Right lobe of liver (tissue), 6 donors: Measurements from ENCODE around the gene PLCL2. TPM values are rescaled to one million over a fixed set of nuclear protein-coding genes. Genes with fewer than 3 reads are reported as not detected.

ENCODE experiments used
- ATAC-seq, 4 donors: fragments of 200-7000 bp; cut with Tn5 transposase; one replicate each; pipeline ENCODE4 v1.9.1; 2020; ENCODE audit warnings: mild to moderate bottlenecking in 4 of 4, moderate library complexity in 4 of 4
- DNase-seq, 3 donors: peaks; one replicate each; pipeline ENCODE4 v3.0.0-alpha.2; 2020
- H3K27ac ChIP-seq, 3 donors: fragments of 200-600 bp; one replicate each; pipeline ENCODE4 v1.8.0; 2022
- H3K27me3 ChIP-seq, 2 donors: fragments of 200-600 bp; one replicate each; pipeline ENCODE4 v1.8.0; 2022
- H3K36me3 ChIP-seq, 4 donors: fragments of 200-600 bp; sonication (generic) in 1 of 4; one replicate each; pipeline versions ENCODE4 v1.5.1 to v1.8.0; 2017 to 2022; ENCODE audit warnings: control low read depth in 1 of 4
- H3K4me1 ChIP-seq, 4 donors: fragments of 200-600 bp; sonication (generic) in 1 of 4; one replicate each; pipeline versions ENCODE4 v1.5.1 to v1.8.0; 2017 to 2022; ENCODE audit warnings: control low read depth in 1 of 4
- H3K4me3 ChIP-seq, 3 donors: fragments of 200-600 bp; one replicate each; pipeline ENCODE4 v1.8.0; 2022
- H3K9me3 ChIP-seq, 4 donors: fragments of 200-600 bp; sonication (generic) in 1 of 4; one replicate each; pipeline versions ENCODE4 v1.5.1 to v1.8.0; 2017 to 2022; ENCODE audit warnings: control low read depth in 1 of 4
- POLR2A ChIP-seq: fragments of 450-650 bp; IDR thresholded peaks from one replicate; pipeline ENCODE4 v1.6.1; 2017; ENCODE audit warnings: antibody characterized with exemption, mild to moderate bottlenecking
- WGBS: methylation state at CpG from one replicate; pipeline ENCODE4 v1.1.6; 2018; ENCODE audit warnings: low coverage, low lambda C conversion rate; ENCODE audit not compliant: insufficient coverage; ENCODE audit errors: missing lambda C conversion rate; 5-methylcytosine and 5-hydroxymethylcytosine counted together
- intact Hi-C, 2 donors: fragments of 100-400 bp; cut with DNase I; formaldehyde crosslinking; loops; one replicate each; pipeline versions ENCODE4 v1.11.2 to v1.14.1; 2022
- total RNA-seq, 6 experiments: library from RNA; depleted of rRNA in 2 of 6; stranded (reverse); fragments of >200 nt in 2 of 6; fragmentation: NEBNext Ultra II Directional in 3 of 6; extraction: Animal tissue kit (Norgen Biotek cat#: 25700) in 3 of 6; gene quantifications; one replicate each; pipeline versions ENCODE4 v1.1.0 to v1.2.4, GENCODE V29; 2016 to 2023
- TF ChIP-seq, protein P1 (sequence below), 4 donors: fragments of 200-600 bp in 3 of 4; fragments of 450-650 bp in 1 of 4; IDR thresholded peaks; one replicate each; pipeline versions ENCODE4 v1.5.1 to v1.8.0; 2016 to 2022; ENCODE audit warnings: antibody characterized with exemption in 4 of 4, mild to moderate bottlenecking in 2 of 4
- donor health status: DM: no; HTN: yes; CAD: no.
- donor health status: DM: no; HTN: no; CAD: no.
- donor health status: DM: no; HTN: no; CAD: no.
- donor health status: DM: no; HTN: yes; CAD: no.
- donor health status: DM: no; HTN: yes; CAD: no.

The PLCL2 gene
- total RNA-seq, 6 experiments from 2014 or later, result 4.6 to 8.2 (median 6.9) TPM

DNA sequence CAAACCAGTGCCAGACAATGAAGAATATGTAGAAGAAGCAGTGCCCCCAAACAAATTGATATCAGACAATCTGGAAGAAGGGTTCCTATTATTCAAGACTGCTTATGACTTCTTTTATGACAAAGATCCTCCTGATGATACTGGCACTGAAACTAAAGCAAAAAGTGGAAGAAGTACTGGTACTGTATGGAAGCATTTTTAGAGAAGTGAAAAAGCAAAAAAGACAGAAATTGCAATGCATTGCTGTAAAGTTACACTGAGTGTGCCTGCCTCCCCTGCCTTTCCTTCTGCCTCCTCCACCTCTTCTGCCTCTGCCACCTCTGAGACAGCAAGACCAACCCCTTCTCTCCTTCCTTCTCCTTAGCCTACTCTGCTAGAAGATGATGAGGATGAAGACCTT lies 167.6 kb downstream of the PLCL2 start:
- H3K4me1 ChIP-seq, result no peaks in the 10 kb centered on the region
- no peak overlapping the region for H3K27ac ChIP-seq
- no peak for DNase-seq
- no peak overlapping the region for H3K4me3 ChIP-seq
- TF ChIP-seq POLR2A, result no peak
- TF ChIP-seq, protein P1, sequence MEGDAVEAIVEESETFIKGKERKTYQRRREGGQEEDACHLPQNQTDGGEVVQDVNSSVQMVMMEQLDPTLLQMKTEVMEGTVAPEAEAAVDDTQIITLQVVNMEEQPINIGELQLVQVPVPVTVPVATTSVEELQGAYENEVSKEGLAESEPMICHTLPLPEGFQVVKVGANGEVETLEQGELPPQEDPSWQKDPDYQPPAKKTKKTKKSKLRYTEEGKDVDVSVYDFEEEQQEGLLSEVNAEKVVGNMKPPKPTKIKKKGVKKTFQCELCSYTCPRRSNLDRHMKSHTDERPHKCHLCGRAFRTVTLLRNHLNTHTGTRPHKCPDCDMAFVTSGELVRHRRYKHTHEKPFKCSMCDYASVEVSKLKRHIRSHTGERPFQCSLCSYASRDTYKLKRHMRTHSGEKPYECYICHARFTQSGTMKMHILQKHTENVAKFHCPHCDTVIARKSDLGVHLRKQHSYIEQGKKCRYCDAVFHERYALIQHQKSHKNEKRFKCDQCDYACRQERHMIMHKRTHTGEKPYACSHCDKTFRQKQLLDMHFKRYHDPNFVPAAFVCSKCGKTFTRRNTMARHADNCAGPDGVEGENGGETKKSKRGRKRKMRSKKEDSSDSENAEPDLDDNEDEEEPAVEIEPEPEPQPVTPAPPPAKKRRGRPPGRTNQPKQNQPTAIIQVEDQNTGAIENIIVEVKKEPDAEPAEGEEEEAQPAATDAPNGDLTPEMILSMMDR (IDR thresholded peaks at IDR 0.05), result no peak
- ATAC-seq, result peak in 3 of 4 donors; percentile 54 to 60 (median 55)
- intact Hi-C loops, result no loop called here
- no peaks in the 10 kb centered on the region for H3K36me3 ChIP-seq
- H3K9me3 ChIP-seq, result no peaks in the 10 kb centered on the region
- H3K27me3 ChIP-seq, result no peaks in the 10 kb centered on the region

DNA sequence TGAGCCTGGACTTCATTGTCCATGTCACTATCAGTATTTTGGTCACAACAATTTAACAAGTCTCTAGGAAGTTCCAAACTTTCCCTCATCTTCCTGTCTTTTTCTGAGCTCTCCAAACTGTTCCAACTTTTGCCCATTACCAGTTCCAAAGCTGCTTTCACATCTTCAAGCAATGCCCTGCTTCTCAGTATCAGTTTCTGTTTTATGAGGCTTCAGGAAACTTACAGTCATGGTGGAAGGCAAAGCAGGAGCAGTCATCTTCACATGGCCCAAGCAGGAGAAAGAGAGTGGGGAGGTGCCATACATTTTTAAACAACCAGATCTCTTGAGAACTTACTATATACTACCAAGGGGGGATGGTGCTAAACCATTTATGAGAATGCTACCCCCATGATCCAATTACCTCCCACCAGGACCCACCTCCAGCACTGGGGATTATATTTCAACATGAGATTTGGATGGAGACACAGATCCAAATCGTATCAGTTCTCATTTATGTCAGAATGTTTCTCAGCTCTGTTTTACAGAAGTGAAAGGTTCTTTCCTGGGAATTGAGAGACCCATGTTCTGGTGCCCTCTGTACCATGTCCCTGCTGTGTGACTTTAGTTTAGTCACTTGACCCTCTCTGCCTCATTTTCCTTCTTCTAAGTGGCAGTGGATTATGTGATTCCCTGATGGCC lies 169.7 kb downstream of the PLCL2 start:
- DNase-seq, result no peak
- no peaks in the 10 kb centered on the region for H3K36me3 ChIP-seq
- no peaks in the 10 kb centered on the region for H3K9me3 ChIP-seq
- H3K27ac ChIP-seq, result no peak overlapping the region
- no peak for TF ChIP-seq POLR2A
- TF ChIP-seq, protein P1 (IDR thresholded peaks at IDR 0.05), result no peak
- WGBS, result 50% methylated on average over 1 of the region's 1 CpG
- ATAC-seq, result no peak
- intact Hi-C loops, result no loop called here
- no peaks in the 10 kb centered on the region for H3K27me3 ChIP-seq
- no peak overlapping the region for H3K4me3 ChIP-seq
- no peaks in the 10 kb centered on the region for H3K4me1 ChIP-seq

DNA sequence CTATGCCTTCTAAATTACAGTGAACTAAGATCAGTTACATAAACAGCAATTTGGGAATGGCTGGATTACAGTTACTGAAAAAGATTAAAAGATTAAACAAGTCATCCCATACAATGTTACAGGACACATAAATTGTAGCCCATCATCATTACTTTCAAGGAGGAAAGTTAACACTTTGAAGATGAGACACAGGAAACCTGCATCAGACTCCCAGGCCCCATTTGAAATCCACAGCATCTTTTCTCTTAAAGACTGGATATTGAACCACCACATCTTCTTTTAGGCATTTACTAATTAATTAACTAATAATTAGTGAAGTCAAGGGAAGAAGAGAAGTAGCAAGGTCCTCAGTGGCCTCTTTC lies 170.2 kb downstream of the PLCL2 start:
- TF ChIP-seq, protein P1 (IDR thresholded peaks at IDR 0.05), result no peak
- TF ChIP-seq POLR2A, result no peak
- no peak overlapping the region for H3K27ac ChIP-seq
- intact Hi-C loops, result no loop called here
- H3K36me3 ChIP-seq, result no peaks in the 10 kb centered on the region
- H3K4me1 ChIP-seq, result no peaks in the 10 kb centered on the region
- H3K27me3 ChIP-seq, result no peaks in the 10 kb centered on the region
- H3K4me3 ChIP-seq, result no peak overlapping the region
- ATAC-seq (no peak), DNase-seq (no peak)
- no peaks in the 10 kb centered on the region for H3K9me3 ChIP-seq

DNA sequence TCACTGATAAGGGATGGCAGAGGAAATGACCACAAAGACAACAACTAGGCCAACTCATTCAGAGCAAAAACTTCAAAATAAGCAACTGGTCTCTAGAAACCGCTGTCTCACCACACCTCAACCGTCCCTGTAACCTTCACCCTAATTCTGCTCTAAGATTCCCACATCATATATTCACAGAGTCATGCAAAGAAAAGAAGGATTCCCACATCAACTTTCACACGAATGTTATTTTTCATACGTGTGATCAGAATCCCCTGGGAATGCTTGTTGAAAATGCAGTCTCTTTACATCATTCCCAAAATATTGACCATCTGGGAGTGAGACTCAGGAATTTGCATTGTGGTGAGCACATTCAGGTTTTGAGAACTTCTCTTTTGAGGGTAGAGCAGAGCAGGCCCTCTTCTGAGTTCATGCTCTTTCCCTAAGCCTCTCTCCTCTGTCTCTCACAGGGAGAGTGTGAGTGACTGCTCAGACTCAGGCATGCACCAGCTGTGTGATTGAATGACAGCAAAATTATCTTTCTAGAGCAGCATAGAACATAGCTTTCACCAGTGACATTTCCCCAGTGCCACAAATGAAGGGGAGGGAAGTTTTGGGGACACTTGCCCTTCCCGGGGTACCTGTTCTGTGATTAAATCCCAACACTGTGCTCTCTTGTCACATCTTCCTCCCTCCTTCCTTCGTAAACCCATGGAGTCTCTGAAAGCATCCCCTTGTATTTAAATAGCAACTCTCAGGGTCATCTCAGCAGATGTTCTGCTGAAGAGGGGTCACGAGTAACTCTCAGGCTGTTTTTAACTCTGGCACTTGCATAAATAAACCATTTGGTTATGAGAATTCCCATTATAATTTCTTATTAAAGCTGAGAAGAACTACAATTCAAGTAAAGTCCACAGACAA lies 170.9 kb downstream of the PLCL2 start:
- Histone ChIP-seq H3K9me3 (no peaks in the 10 kb centered on the region), H3K27me3 (no peaks in the 10 kb centered on the region), H3K36me3 (no peaks in the 10 kb centered on the region), H3K4me1 (no peaks in the 10 kb centered on the region), H3K27ac (no peak overlapping the region), H3K4me3 (no peak overlapping the region)
- TF ChIP-seq, protein P1 (IDR thresholded peaks at IDR 0.05), result no peak
- TF ChIP-seq POLR2A, result no peak
- 81% methylated on average over 7 of the region's 7 CpGs for WGBS
- intact Hi-C loops, result no loop called here
- ATAC-seq (no peak), DNase-seq (no peak)
